Fibroblast of villous mesenchyme (primary cell): Measurements from ENCODE around the gene TSKS. TPM values are rescaled to one million over a fixed set of nuclear protein-coding genes. Genes with fewer than 3 reads are reported as not detected.

Experiments
- DNase-seq: peaks from one replicate; pipeline ENCODE4 v3.0.0-alpha.2; 2010; ENCODE audit warnings: low read depth
- H3K4me3 ChIP-seq: 2 replicates; pipeline ENCODE4 v1.5.1; 2011; ENCODE audit warnings: low read depth, mild to moderate bottlenecking, low read length
- small RNA-seq: library from RNA; depleted of rRNA; stranded (forward); fragments of <200 nt; gene quantifications from one replicate; pipeline ENCODE3, GENCODE V24; 2012
- total RNA-seq: library from RNA; depleted of rRNA; stranded (reverse); fragments of >200 nt; gene quantifications from 2 replicates; pipeline ENCODE4 v1.2.3, GENCODE V29; 2012
- TF ChIP-seq, protein P1 (sequence below): IDR thresholded peaks from 2 replicates; pipeline ENCODE4 v1.5.1; 2012; ENCODE audit warnings: low read depth, mild to moderate bottlenecking, low read length; ENCODE audit not compliant: insufficient read depth

The TSKS gene
- total RNA-seq, 1 donor, result 0.43 TPM

DNA sequence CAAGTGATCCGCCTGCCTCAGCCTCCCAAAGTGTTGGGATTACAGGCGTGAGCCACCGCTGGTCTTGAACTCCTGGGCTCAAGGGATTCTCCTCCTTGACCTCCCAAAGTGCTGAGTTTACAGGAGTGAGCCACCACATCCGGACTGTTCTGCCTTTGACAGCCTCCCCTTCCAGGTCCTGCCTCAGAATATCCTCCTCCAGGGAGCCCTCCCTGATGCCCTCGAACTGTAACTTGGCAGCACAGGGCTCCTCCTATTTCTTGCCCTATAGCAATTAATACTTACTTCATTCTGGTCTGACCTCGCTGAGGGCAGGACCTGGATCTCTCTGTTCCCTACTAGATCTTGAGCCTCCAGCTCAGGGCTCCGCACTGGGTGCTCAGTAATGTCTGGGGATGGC is 66.2 kb downstream of the TSKS start:
- TF ChIP-seq, protein P1, sequence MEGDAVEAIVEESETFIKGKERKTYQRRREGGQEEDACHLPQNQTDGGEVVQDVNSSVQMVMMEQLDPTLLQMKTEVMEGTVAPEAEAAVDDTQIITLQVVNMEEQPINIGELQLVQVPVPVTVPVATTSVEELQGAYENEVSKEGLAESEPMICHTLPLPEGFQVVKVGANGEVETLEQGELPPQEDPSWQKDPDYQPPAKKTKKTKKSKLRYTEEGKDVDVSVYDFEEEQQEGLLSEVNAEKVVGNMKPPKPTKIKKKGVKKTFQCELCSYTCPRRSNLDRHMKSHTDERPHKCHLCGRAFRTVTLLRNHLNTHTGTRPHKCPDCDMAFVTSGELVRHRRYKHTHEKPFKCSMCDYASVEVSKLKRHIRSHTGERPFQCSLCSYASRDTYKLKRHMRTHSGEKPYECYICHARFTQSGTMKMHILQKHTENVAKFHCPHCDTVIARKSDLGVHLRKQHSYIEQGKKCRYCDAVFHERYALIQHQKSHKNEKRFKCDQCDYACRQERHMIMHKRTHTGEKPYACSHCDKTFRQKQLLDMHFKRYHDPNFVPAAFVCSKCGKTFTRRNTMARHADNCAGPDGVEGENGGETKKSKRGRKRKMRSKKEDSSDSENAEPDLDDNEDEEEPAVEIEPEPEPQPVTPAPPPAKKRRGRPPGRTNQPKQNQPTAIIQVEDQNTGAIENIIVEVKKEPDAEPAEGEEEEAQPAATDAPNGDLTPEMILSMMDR, result no peak
- DNase-seq, result no peak
- H3K4me3 ChIP-seq, result no peak overlapping the region

DNA sequence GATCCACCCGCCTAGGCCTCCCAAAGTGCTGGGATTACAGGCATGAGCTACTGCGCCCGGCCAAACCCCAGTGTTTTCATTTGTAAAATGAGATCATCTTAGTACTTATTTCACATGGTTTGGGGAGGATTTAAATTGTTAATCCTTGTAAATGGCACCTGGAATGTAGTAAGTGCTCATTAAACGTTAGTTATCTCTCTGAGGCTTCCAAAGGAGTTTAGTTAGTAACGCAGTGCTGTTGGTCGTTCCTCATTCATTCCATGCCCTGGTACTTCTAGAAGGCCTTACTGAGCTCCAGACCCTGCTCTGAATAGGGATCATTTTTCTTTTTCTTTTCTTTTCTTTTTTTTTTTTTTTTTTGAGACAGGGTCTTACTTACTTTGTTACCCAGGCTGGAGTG is 67.0 kb downstream of the TSKS start:
- H3K4me3 ChIP-seq, result no peak overlapping the region
- TF ChIP-seq, protein P1, result no peak
- DNase-seq, result no peak

DNA sequence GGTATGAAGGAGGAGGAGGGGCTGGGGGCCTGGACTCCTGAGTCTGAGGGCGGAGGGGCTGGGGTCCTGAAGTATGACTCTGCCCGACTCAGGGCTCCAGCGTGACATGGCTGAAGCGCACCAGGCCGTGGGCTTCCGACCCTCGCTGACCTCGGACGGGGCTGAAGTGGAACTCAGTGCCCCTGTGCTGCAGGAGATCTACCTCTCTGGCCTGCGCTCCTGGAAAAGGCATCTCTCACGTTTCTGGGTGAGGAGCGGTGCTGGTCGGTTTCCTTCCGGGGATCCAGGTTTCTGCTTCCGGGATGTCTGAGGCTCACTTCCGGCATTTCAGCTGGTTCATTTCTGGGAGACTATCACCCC is 71.0 kb downstream of the TSKS start:
- TF ChIP-seq, protein P1, result no peak
- peak overlapping the region; percentile 65 for H3K4me3 ChIP-seq
- DNase-seq, result no peak

DNA sequence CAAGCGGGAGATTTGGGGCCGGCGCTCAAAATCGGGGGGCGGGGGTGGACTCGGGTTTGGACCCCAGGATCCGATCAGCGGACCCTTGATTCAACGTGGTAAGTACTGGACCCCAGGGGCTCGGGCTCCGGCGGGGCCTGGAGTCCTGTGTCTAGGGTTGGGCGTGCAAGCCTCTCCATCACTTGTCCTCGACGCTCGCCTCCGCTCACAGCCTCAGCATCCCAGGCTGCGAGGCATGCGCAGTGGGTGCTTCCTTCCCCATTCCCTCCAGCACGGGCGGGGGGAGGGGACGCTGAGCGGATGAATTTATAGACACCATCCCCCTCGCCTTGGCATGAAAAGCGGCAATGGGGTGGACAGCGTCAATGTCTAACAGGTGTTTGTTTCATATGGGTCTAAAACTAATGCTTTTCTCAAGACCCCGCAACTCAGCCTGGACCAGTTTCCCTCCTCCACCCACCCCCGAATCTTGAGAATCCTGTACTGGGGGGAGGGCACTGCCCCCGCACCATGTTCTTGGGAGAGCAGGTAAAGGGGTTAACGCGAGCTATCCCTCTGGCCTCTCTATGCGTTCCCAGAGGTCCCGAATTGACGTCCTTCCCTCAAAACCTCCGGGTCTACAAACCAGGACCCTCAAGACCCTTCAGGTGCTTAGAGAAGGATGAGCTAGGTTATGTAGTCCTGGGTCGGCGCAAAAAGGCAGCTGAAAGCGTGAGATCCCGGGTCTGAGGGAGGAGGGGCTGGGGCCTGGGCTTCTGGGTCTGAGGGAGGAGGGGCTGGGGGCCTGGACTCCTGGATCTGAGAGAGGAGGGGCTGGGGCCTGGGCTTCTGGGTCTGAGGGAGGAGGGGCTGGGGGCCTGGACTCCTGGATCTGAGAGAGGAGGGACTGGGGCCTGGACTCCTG is 71.6 kb downstream of the TSKS start:
- TF ChIP-seq, protein P1, result no peak
- peak overlapping the region; percentile 65 for H3K4me3 ChIP-seq
- peak; percentile 55 for DNase-seq

DNA sequence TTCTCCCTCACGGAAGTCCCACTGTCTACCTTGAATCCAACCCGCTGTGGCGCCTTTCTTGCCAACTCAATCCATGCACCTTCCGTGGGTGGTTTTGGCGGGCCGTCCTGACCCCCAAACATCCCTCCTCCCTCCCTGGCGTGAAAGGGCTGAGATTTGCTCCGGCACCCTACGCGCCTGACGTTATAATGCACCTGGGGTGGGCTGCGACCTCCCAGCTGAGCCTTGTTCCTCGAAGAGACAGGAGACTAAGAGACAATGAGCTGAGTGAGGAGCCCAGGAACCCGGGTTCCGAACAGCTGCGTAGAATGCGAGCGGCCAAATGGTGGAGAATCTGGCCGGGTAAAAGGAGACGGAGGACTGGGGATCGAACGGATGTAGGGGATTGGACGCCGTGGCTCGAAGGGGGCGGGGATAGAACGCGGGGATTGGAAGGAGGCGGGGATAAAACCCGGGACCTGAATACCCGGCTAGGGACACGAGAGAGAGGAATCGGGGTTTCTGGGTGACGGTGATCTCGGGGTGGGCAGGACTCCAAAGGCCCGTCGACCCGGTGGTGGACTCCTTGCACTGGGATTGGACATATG is 72.4 kb downstream of the TSKS start, which contains the start of gene CPT1C:
TSS of gene CPT1C (plus strand) at position 461 of the 587 bp plus-strand sequence. CDS start 1,137 bp downstream, outside the sequence.
- TF ChIP-seq, protein P1, result no peak
- DNase-seq, result peak; percentile 74

DNA sequence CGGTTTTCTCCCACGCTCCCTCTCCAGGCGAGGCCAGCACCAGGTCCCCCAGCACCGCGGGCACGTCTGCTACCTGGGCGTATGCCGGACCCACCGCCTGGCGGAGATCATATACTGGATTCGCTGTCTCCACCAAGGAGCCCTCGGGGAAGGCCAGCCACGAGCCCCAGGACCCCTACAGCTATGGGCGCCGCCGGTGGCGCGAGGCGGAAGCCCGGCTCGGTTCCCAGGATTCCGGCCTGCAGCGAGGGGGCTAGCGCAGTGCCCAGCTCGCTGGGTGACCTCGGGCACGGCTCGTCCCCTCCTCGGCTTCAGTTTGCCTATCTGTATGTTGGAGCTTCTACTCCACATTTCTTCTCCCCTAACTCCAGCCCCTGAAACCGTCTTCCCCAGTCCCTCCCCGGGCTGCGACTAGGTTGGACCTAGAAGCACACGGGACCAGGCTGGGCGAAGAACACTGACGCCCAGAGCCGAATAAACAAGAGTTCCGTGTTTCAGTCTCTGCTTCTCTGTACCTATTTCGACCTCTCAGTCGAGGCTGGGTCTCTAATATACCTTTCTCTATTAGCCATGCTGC is 72.9 kb downstream of the TSKS start:
- TF ChIP-seq, protein P1, result peak; percentile 2
- DNase-seq, result no peak
- peak overlapping the region; percentile 65 for H3K4me3 ChIP-seq

More for the DNA sequence above, 72.4 kb downstream of the TSKS start, which contains the start of gene CPT1C:
- H3K4me3 ChIP-seq, result peak within 1 kb of the TSS; percentile 65

Small RNAs within 50 kb of the gene (small RNA-seq; reads per million reads assigned to genes)
- gene MIR6799 (not detected), gene RNU6-841P (not detected)

Other genes starting within 250 kb of the TSKS start
- 115 and 162 TPM in 2 replicates for gene RCN3, start 235.3 kb downstream of the TSKS start, total RNA-seq
- 76.9 and 101 TPM in 2 replicates for gene NOSIP, start 182.8 kb downstream of the TSKS start, total RNA-seq
- 0.32 and 0.43 TPM in 2 replicates for gene PRRG2, start 182.0 kb downstream of the TSKS start, total RNA-seq
- 3.0 and 3.9 TPM in 2 replicates for gene PRR12, start 172.1 kb downstream of the TSKS start, total RNA-seq
- 43.2 and 44.5 TPM in 2 replicates for gene RRAS, start 123.2 kb downstream of the TSKS start, total RNA-seq
- 17.4 and 18.1 TPM in 2 replicates for gene SCAF1, start 121.1 kb downstream of the TSKS start, total RNA-seq
- gene IRF3, start 97.4 kb downstream of the TSKS start, total RNA-seq, result 49.9 and 66.5 TPM in 2 replicates
- gene BCL2L12, start 97.4 kb downstream of the TSKS start, total RNA-seq, result 4.7 and 6.8 TPM in 2 replicates
- gene PRMT1, start 86.0 kb downstream of the TSKS start, total RNA-seq, result 258 and 341 TPM in 2 replicates
- gene ADM5, start 73.7 kb downstream of the TSKS start, total RNA-seq, result under 0.01 and 0.32 TPM in 2 replicates
- 20.0 and 32.0 TPM in 2 replicates for gene CPT1C, start 72.2 kb downstream of the TSKS start, total RNA-seq
- 92.0 and 97.0 TPM in 2 replicates for gene AP2A1, start 3.7 kb upstream of the TSKS start, total RNA-seq
- gene FUZ, start 50.0 kb upstream of the TSKS start, total RNA-seq, result 15.1 and 19.3 TPM in 2 replicates
- gene MED25, start 55.0 kb upstream of the TSKS start, total RNA-seq, result 21.6 and 21.9 TPM in 2 replicates
- 47.9 and 53.5 TPM in 2 replicates for gene PTOV1, start 87.9 kb upstream of the TSKS start, total RNA-seq
- gene PNKP, start 104.3 kb upstream of the TSKS start, total RNA-seq, result 40.2 and 64.1 TPM in 2 replicates
- gene AKT1S1, start 114.0 kb upstream of the TSKS start, total RNA-seq, result 11.9 and 12.5 TPM in 2 replicates
- 23.3 and 27.4 TPM in 2 replicates for gene TBC1D17, start 114.4 kb upstream of the TSKS start, total RNA-seq
- gene IL4I1, start 133.6 kb upstream of the TSKS start, total RNA-seq, result 0.43 and 0.64 TPM in 2 replicates
- 8.2 and 9.0 TPM in 2 replicates for gene ATF5, start 165.9 kb upstream of the TSKS start, total RNA-seq
- 25.8 and 43.2 TPM in 2 replicates for gene NUP62, start 166.2 kb upstream of the TSKS start, total RNA-seq
- not detected in 2 replicates for gene SIGLEC11, start 197.9 kb upstream of the TSKS start, total RNA-seq